AG08395 (cell line): ENCODE data around the gene HOXA5.

Experiments
- DNase-seq: peaks from one replicate; pipeline ENCODE4 v3.0.0; 2012; ENCODE audit warnings: mixed read lengths, low spot score

Gene HOXA5

GRCh38 chr7:27170426-27171324 is 27.2 kb upstream of the HOXA5 start:
- DNase-seq, result no peak

- DNase-seq, result no peak
Measured at GRCh38 chr7:27169658-27170425, 26.4 kb upstream of the HOXA5 start.

GRCh38 chr7:27168265-27168947 is 24.9 kb upstream of the HOXA5 start:
- no peak for DNase-seq

GRCh38 chr7:27167916-27168264 is 24.4 kb upstream of the HOXA5 start:
- DNase-seq, result no peak

GRCh38 chr7:27166531-27167505 is 23.3 kb upstream of the HOXA5 start:
- DNase-seq, result no peak

- no peak for DNase-seq
Measured at GRCh38 chr7:27165996-27166530, 22.6 kb upstream of the HOXA5 start.

GRCh38 chr7:27165089-27165995 is 21.9 kb upstream of the HOXA5 start, which contains the start of gene HOXA9:
HOXA9 (minus strand) TSS chr7:27165537; CDS start chr7:27165457, 80 bp downstream.
- peak; percentile 84 for DNase-seq

GRCh38 chr7:27164367-27165088 is 21.0 kb upstream of the HOXA5 start:
- DNase-seq, result no peak

GRCh38 chr7:27164045-27164366 is 20.5 kb upstream of the HOXA5 start:
- no peak for DNase-seq

GRCh38 chr7:27163288-27164044 is 20.0 kb upstream of the HOXA5 start:
- no peak for DNase-seq

GRCh38 chr7:27162561-27163287 is 19.2 kb upstream of the HOXA5 start:
- no peak for DNase-seq

GRCh38 chr7:27161721-27162560 is 18.5 kb upstream of the HOXA5 start:
- DNase-seq, result no peak

GRCh38 chr7:27161214-27161720 is 17.8 kb upstream of the HOXA5 start:
- DNase-seq, result no peak

GRCh38 chr7:27160546-27161213 is 17.2 kb upstream of the HOXA5 start:
- peak; percentile 72 for DNase-seq

GRCh38 chr7:27160145-27160545 is 16.7 kb upstream of the HOXA5 start:
- no peak for DNase-seq
